Measurements from ENCODE around the gene SEMA5B. TPM values are rescaled to one million over a fixed set of nuclear protein-coding genes. Genes with fewer than 3 reads are reported as not detected.

Gene SEMA5B
- polyA plus RNA-seq, 1 donor from 2014 or later: 7.0 TPM

- H3K9ac ChIP-seq (ENCODE audit: low read length): no peak overlapping the region
- no peaks in the 10 kb centered on the region for H3K27me3 ChIP-seq (ENCODE audit: insufficient read depth, low read depth, low read length)
- no peaks in the 10 kb centered on the region for H3F3A ChIP-seq (ENCODE audit: insufficient read depth, low read length, poor library complexity, severe bottlenecking)
- H3K36me3 ChIP-seq (ENCODE audit: insufficient read depth, low read length): no peaks in the 10 kb centered on the region
- H3K27ac ChIP-seq (ENCODE audit: low read length): no peak overlapping the region
- H3K9me2 ChIP-seq (ENCODE audit: insufficient read depth, low read length): no peaks in the 10 kb centered on the region
- H3K4me3 ChIP-seq (ENCODE audit: low read length): no peak overlapping the region
- no peaks in the 10 kb centered on the region for H3K9me3 ChIP-seq (ENCODE audit: low read length)
- H3K79me2 ChIP-seq (replicated peaks; ENCODE audit: insufficient read depth, low read length): no peaks in the 10 kb centered on the region
- no peak overlapping the region for H2AFZ ChIP-seq (ENCODE audit: low read depth, low read length)
- H4K20me1 ChIP-seq (ENCODE audit: insufficient read depth): no peaks in the 10 kb centered on the region
- no peak overlapping the region for H3K4me2 ChIP-seq (ENCODE audit: low read length)
- TF ChIP-seq RAD21 (conservative IDR thresholded peaks at IDR 0.05) (no peak), EP300 (conservative IDR thresholded peaks at IDR 0.05; ENCODE audit: poor library complexity, severe bottlenecking) (no peak), SMC3 (conservative IDR thresholded peaks at IDR 0.05; ENCODE audit: poor library complexity) (no peak), EZH2 (IDR thresholded peaks at IDR 0.05; ENCODE audit: borderline replicate concordance, insufficient read depth, low read length, poor library complexity, severe bottlenecking) (no peak), TAF1 (IDR thresholded peaks at IDR 0.05; ENCODE audit: low read depth) (no peak), MXI1 (conservative IDR thresholded peaks at IDR 0.05; ENCODE audit: poor library complexity, severe bottlenecking) (no peak)
Measured at GRCh38 chr3:123058505-123058904, 30.9 kb upstream of the SEMA5B start.

- Histone ChIP-seq H2AFZ (ENCODE audit: low read depth, low read length) (no peak overlapping the region), H3K9ac (ENCODE audit: low read length) (no peak overlapping the region), H4K20me1 (ENCODE audit: insufficient read depth) (no peaks in the 10 kb centered on the region), H3K9me2 (ENCODE audit: insufficient read depth, low read length) (no peaks in the 10 kb centered on the region), H3K9me3 (ENCODE audit: low read length) (no peaks in the 10 kb centered on the region), H3K36me3 (ENCODE audit: insufficient read depth, low read length) (no peaks in the 10 kb centered on the region), H3K27ac (ENCODE audit: low read length) (no peak overlapping the region), H3K79me2 (replicated peaks; ENCODE audit: insufficient read depth, low read length) (no peaks in the 10 kb centered on the region), H3K4me3 (ENCODE audit: low read length) (no peak overlapping the region), H3K4me2 (ENCODE audit: low read length) (no peak overlapping the region), H3F3A (ENCODE audit: insufficient read depth, low read length, poor library complexity, severe bottlenecking) (no peaks in the 10 kb centered on the region), H3K27me3 (ENCODE audit: insufficient read depth, low read depth, low read length) (no peaks in the 10 kb centered on the region)
- TF ChIP-seq REST (IDR thresholded peaks at IDR 0.05; ENCODE audit: borderline replicate concordance) (no peak), POLR2AphosphoS5 (IDR thresholded peaks at IDR 0.05) (no peak), EZH2 (IDR thresholded peaks at IDR 0.05; ENCODE audit: borderline replicate concordance, insufficient read depth, low read length, poor library complexity, severe bottlenecking) (no peak), MXI1 (conservative IDR thresholded peaks at IDR 0.05; ENCODE audit: poor library complexity, severe bottlenecking) (no peak), SMC3 (conservative IDR thresholded peaks at IDR 0.05; ENCODE audit: poor library complexity) (no peak)
Measured at GRCh38 chr3:123055352-123055751, 27.8 kb upstream of the SEMA5B start.

GRCh38 chr3:123054931-123055330, 27.4 kb upstream of the SEMA5B start:
- H3K36me3 ChIP-seq (ENCODE audit: insufficient read depth, low read length): no peaks in the 10 kb centered on the region
- H3K9me2 ChIP-seq (ENCODE audit: insufficient read depth, low read length): no peaks in the 10 kb centered on the region
- no peaks in the 10 kb centered on the region for H3F3A ChIP-seq (ENCODE audit: insufficient read depth, low read length, poor library complexity, severe bottlenecking)
- TF ChIP-seq MXI1 (conservative IDR thresholded peaks at IDR 0.05; ENCODE audit: poor library complexity, severe bottlenecking) (no peak), REST (IDR thresholded peaks at IDR 0.05; ENCODE audit: borderline replicate concordance) (no peak), EP300 (conservative IDR thresholded peaks at IDR 0.05; ENCODE audit: poor library complexity, severe bottlenecking) (no peak), SMC3 (conservative IDR thresholded peaks at IDR 0.05; ENCODE audit: poor library complexity) (no peak), RAD21 (conservative IDR thresholded peaks at IDR 0.05) (no peak), CTCF (IDR thresholded peaks at IDR 0.05; ENCODE audit: poor library complexity, severe bottlenecking) (no peak), TAF1 (IDR thresholded peaks at IDR 0.05; ENCODE audit: low read depth) (no peak), POLR2AphosphoS5 (IDR thresholded peaks at IDR 0.05) (no peak), EZH2 (IDR thresholded peaks at IDR 0.05; ENCODE audit: borderline replicate concordance, insufficient read depth, low read length, poor library complexity, severe bottlenecking) (no peak)
- H3K79me2 ChIP-seq (replicated peaks; ENCODE audit: insufficient read depth, low read length): no peaks in the 10 kb centered on the region
- no peak overlapping the region for H3K4me3 ChIP-seq (ENCODE audit: low read length)
- no peak overlapping the region for H2AFZ ChIP-seq (ENCODE audit: low read depth, low read length)
- no peaks in the 10 kb centered on the region for H4K20me1 ChIP-seq (ENCODE audit: insufficient read depth)
- no peaks in the 10 kb centered on the region for H3K9me3 ChIP-seq (ENCODE audit: low read length)
- H3K27me3 ChIP-seq (ENCODE audit: insufficient read depth, low read depth, low read length): no peaks in the 10 kb centered on the region
- H3K9ac ChIP-seq (ENCODE audit: low read length): no peak overlapping the region
- H3K27ac ChIP-seq (ENCODE audit: low read length): no peak overlapping the region
- no peak overlapping the region for H3K4me2 ChIP-seq (ENCODE audit: low read length)
